ENCODE results near the gene EGFL8. TPM values are rescaled to one million over a fixed set of nuclear protein-coding genes. Genes with fewer than 3 reads are reported as not detected.
"Not testable (repeated sequence)": the region's sequence is repeated elsewhere in the genome, so short reads cannot be mapped to it uniquely, and the experiment has no call there.

The EGFL8 gene
- total and polyA plus RNA-seq, 9 donors, result 11.8 to 47.3 (median 36.7) TPM

- Histone ChIP-seq H3K27me3 (no peaks in the 10 kb centered on the region), H3K27ac (no peak overlapping the region), H3K36me3 (no peaks in the 10 kb centered on the region), H3K9me3 (no peaks in the 10 kb centered on the region), H3K4me1 (ENCODE audit: insufficient read depth) (peaks cover 5% of the 10 kb centered on the region), H3K4me3 (no peak overlapping the region)
- WGBS, 3 donors, result 71 to 81% (median 78%) methylated on average over 15 of the region's 15 CpGs
- intact Hi-C loops (cut with DNase I), result loop anchor here in 1 of 4 donors (10.0 kb wide), 1 partner anchor 783 kb away; no protein-coding TSS in a partner anchor
- no peak for TF ChIP-seq EP300 (IDR thresholded peaks at IDR 0.05)
- DNase-seq, result peak in 3 of 5 donors; percentile 47 to 63 (median 51)
These were observed 27.6 kb downstream of the EGFL8 start for GRCh38 chr6:32191696-32192607.

- Histone ChIP-seq H3K9me3 (no peaks in the 10 kb centered on the region), H3K27ac (no peak within 1 kb of the TSS), H3K4me1 (ENCODE audit: insufficient read depth) (peaks cover 8% of the 10 kb centered on the region), H3K36me3 (no peaks in the 10 kb centered on the region), H3K4me3 (no peak within 1 kb of the TSS), H3K27me3 (no peaks in the 10 kb centered on the region)
- peak in 3 of 5 donors; percentile 52 to 61 (median 60) for DNase-seq
- intact Hi-C loops (cut with DNase I), result loop anchor here in 1 of 4 donors (10.0 kb wide), 1 partner anchor 782 kb away; no protein-coding TSS in a partner anchor
- TF ChIP-seq EP300 (IDR thresholded peaks at IDR 0.05), result no peak
- TF ChIP-seq POLR2A (IDR thresholded peaks at IDR 0.05), result no peak
- TF ChIP-seq CTCF (IDR thresholded peaks at IDR 0.05), result no peak
- 44 to 49% (median 44%) methylated on average over 5 of the region's 5 CpGs for WGBS, 3 donors
These were observed 28.2 kb downstream of the EGFL8 start, which contains the start of gene GPSM3 for GRCh38 chr6:32192608-32193039. GPSM3 (minus strand) TSS chr6:32192643; CDS start chr6:32192513, 130 bp downstream.

- H3K4me1 ChIP-seq (ENCODE audit: insufficient read depth); DNase-seq; H3K27me3 ChIP-seq; H3K27ac ChIP-seq; H3K9me3 ChIP-seq; H3K4me3 ChIP-seq; H3K36me3 ChIP-seq: not testable (repeated sequence)
- 84 to 87% (median 86%) methylated on average over 13 of the region's 13 CpGs for WGBS, 3 donors
- intact Hi-C loops (cut with DNase I), result loop anchor here in 1 of 4 donors (10.0 kb wide), 1 partner anchor 782 kb away; no protein-coding TSS in a partner anchor
These were observed 28.7 kb downstream of the EGFL8 start for GRCh38 chr6:32193096-32193495.

- WGBS, 3 donors, result 92 to 95% (median 93%) methylated on average over 4 of the region's 4 CpGs
These were observed 30.0 kb downstream of the EGFL8 start for GRCh38 chr6:32194388-32194787.

More at GRCh38 chr6:32194388-32194787, 30.0 kb downstream of the EGFL8 start:
- H3K27me3 ChIP-seq, result no peaks in the 10 kb centered on the region
- H3K9me3 ChIP-seq, result no peaks in the 10 kb centered on the region
- peaks cover 6% of the 10 kb centered on the region for H3K4me1 ChIP-seq (ENCODE audit: insufficient read depth)
- intact Hi-C loops (cut with DNase I), result loop anchor here in 1 of 4 donors (10.0 kb wide), 1 partner anchor 780 kb away; no protein-coding TSS in a partner anchor
- DNase-seq, result no peak
- TF ChIP-seq EP300 (IDR thresholded peaks at IDR 0.05) (no peak), POLR2A (IDR thresholded peaks at IDR 0.05) (no peak), CTCF (IDR thresholded peaks at IDR 0.05) (no peak)
- H3K4me3 ChIP-seq, result no peak overlapping the region
- H3K27ac ChIP-seq, result peak overlapping the region; percentile 63 to 85
- H3K36me3 ChIP-seq, result no peaks in the 10 kb centered on the region

Measured in ovary (tissue), 9 donors.